HG03175 (cell line): Measurements from ENCODE around the gene CYTH3.
"Not testable (repeated sequence)": the region's sequence is repeated elsewhere in the genome, so short reads cannot be mapped to it uniquely, and the experiment has no call there.

Source experiments
- ATAC-seq: cut with Tn5 transposase; IDR thresholded peaks from one replicate; pipeline ENCODE4 v1.9.1; 2021; ENCODE audit warnings: mild to moderate bottlenecking, moderate library complexity; ENCODE audit not compliant: unreplicated experiment

CYTH3 gene

GRCh38 chr7:6283391-6284054 is 11.1 kb upstream of the CYTH3 start:
- ATAC-seq: not testable (repeated sequence)

GRCh38 chr7:6279937-6280336 is 7.5 kb upstream of the CYTH3 start:
- no peak for ATAC-seq

GRCh38 chr7:6279341-6279740 is 6.9 kb upstream of the CYTH3 start:
- ATAC-seq: no peak

- ATAC-seq: no peak
Observed at GRCh38 chr7:6278749-6279310, 6.4 kb upstream of the CYTH3 start.

- no peak for ATAC-seq
Observed at GRCh38 chr7:6277476-6277875, 5.1 kb upstream of the CYTH3 start.

- no peak for ATAC-seq
Observed at GRCh38 chr7:6276911-6277408, 4.5 kb upstream of the CYTH3 start.

GRCh38 chr7:6274743-6275142 is 2.3 kb upstream of the CYTH3 start:
- ATAC-seq: no peak

GRCh38 chr7:6273917-6274630 is 1.6 kb upstream of the CYTH3 start:
- no peak for ATAC-seq

GRCh38 chr7:6273380-6273837 is 985 bp upstream of the CYTH3 start:
- ATAC-seq: no peak

- no peak for ATAC-seq
Observed at GRCh38 chr7:6271694-6272440, 557 bp downstream of the CYTH3 start.

- ATAC-seq: no peak
Observed at GRCh38 chr7:6271060-6271658, 1.3 kb downstream of the CYTH3 start.

GRCh38 chr7:6269527-6269926 is 2.9 kb downstream of the CYTH3 start:
- ATAC-seq: no peak

- ATAC-seq: no peak
Observed at GRCh38 chr7:6268907-6269306, 3.5 kb downstream of the CYTH3 start.

GRCh38 chr7:6268023-6268900 is 4.2 kb downstream of the CYTH3 start:
- no peak for ATAC-seq

GRCh38 chr7:6266699-6267098 is 5.7 kb downstream of the CYTH3 start:
- ATAC-seq: no peak

- no peak for ATAC-seq
Observed at GRCh38 chr7:6262221-6262620, 10.2 kb downstream of the CYTH3 start.

- ATAC-seq: no peak
Observed at GRCh38 chr7:6261699-6262098, 10.7 kb downstream of the CYTH3 start.

GRCh38 chr7:6260291-6261187 is 11.9 kb downstream of the CYTH3 start:
- ATAC-seq: no peak

GRCh38 chr7:6259257-6259656 is 13.2 kb downstream of the CYTH3 start:
- no peak for ATAC-seq
